GDM1 (cell line): Measurements from ENCODE around the gene USP3.
"Not testable (repeated sequence)": the region's sequence is repeated elsewhere in the genome, so short reads cannot be mapped to it uniquely, and the experiment has no call there.

Experiments used
- DNase-seq: peaks from one replicate; lab custom pipeline; 2025; lab: John Stamatoyannopoulos, UW

USP3 gene

GRCh38 chr15:63476229-63476632 lies 28.2 kb upstream of the USP3 start:
- no peak for DNase-seq

DNA sequence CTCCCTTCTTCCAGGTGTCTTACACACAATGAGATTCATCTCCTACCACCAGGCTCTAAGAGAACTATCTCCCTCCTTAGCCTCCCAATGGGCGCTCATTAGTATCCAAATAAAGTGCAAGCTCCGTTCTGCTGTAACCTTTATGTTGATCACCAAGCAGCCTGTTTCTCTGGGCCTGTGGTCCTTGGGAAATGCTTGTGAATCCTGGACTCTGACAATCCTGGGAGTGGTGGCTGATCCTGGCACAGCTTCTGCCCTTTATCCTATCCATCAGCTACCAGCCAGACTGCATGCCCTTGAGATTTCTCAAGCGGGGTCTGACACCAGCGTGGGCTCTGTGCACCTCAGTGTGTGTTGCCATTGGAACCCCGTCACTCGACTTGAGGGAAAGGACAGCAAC lies 26.1 kb upstream of the USP3 start:
- no peak for DNase-seq

DNA sequence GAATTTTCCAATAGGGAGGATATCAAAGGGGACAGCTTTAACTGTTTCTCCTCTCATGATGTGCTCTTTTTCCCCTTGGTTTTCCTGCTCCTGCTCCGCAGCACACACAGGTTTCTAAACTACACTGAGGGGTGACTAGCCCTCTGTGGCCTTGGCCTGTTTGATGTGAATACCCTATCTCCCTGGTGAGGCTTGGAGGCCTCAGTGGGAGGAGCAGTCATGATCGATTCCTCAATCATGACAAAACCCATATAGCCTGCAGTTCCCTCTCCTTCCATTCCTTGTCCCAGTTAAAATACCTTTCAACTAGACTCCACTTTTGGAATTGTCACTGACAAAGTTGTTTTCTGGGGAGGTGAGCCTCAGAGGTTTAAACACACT lies 24.0 kb upstream of the USP3 start:
- DNase-seq, result no peak

DNA sequence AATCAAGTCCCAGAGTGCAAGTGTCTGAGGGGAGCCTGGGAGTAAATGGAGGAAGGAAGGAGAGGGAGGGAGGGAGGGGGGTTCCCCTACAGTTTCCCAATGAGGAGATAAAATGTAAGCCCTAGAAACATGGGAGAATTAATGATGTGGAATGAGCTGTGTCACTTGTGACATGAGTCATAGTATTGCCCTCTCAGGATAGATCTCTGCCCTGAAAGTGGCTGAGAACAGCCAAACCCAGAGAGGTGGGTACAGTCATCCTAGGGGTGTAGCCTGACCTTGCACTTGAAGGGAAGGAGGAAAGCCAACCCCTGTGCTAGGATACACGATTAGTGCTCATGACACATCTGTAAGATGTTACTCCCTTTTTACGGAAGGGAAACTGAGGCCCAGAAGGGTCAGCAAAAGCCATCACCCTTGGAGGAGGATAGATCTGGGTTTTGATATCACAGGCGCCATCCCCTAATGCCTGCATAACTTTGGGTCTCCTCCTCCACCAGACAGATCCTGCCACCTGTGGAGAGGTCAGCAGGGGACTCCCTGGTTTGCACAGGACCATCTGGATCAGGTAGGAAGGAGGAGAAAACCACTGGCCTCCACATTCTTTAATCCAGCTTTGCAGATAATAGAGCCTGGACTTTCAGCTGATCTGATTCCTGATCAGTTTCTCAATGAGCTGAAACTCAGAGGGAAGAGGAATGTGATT lies 23.1 kb upstream of the USP3 start:
- no peak for DNase-seq

DNA sequence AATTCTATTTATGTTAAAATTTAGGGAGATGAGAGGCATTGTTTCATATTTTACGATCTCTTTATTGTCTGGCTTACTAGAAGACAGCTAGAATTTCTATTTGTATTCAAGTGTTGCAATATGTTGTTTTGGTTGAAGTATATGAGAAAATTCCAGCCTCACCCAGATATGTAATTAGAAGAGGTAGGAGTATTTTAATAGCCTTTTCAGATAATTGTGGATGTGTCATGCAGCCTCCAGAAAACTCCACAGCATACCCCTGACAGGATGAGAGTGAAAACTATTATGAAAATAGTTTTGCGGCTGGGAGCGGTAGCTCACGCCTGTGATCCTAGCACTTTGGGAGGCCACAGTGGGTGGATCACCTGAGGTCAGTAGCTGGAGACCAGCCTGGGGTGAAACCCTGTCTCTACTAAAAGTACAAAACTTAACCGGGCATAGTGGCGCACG lies 21.5 kb upstream of the USP3 start:
- DNase-seq, result no peak

- no peak for DNase-seq
These were observed 20.6 kb upstream of the USP3 start for GRCh38 chr15:63483521-63484371.

GRCh38 chr15:63484433-63485186 lies 19.8 kb upstream of the USP3 start:
- DNase-seq, result no peak

- DNase-seq, result peak; percentile 48
These were observed 17.2 kb upstream of the USP3 start for GRCh38 chr15:63487076-63487757.

DNA sequence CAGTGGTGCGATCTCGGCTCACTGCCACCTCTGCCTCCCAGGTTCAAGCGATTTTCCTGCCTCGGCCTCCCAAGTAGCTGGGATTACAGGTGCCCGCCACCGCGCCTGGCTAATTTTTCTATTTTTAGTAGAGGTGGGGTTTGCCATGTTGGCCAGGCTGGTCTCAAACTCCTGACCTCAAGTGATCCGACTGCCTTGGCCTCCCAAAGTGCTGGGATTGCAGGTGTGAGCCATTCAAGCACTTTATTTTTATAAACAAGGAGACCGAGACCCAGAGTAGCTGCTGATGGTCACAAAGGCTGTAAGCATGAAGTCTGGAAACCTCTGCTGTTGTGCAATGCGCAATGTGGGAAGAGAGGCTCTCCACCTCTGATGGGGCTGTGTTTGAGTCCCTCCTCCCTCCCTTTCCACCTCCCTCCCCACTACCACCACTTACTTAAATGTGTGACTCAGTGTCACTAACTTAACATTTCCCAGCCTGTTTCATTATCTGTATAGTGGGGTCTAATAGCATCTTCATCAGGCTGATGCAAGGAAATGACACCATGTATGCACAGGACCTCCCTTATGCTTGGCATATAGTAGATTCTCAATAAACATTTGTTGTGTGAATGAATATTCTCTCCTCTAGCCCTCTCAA lies 16.5 kb upstream of the USP3 start:
- DNase-seq, result not testable (repeated sequence)

GRCh38 chr15:63488398-63488960 lies 15.9 kb upstream of the USP3 start:
- DNase-seq, result no peak

GRCh38 chr15:63489352-63489751 lies 15.0 kb upstream of the USP3 start:
- DNase-seq, result no peak

DNA sequence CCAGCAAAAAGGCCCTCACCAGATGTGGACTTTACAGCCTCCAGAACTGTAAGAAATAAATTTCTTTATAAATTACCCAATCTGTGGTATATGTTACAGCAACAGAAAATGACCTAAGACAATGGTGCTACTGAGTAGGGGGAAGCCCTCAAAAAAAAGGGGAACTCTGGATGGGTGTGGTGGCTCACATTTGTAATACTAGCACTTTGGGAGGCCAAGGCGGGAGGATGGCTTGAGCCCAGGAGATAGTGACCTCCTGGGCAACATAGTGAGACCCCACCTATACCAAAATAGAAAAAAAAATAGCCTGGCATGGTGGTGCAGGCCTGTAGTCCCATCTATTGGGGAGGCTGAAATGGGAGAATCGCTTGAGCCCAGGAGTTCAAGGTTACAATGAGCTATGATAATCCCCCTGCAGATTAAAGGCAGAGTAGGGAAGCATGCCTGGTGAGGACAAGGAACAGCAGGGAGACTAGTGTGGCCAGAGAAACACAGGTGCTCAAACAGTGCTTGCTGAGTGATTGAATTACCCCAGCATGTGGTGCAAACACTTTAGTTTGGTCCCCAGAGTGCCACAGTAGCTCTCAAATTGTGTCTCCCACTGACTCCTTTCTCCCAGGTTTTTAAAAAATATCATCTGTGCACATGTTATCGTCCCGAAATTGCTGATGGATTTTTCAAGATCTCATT lies 13.9 kb upstream of the USP3 start:
- no peak for DNase-seq

DNA sequence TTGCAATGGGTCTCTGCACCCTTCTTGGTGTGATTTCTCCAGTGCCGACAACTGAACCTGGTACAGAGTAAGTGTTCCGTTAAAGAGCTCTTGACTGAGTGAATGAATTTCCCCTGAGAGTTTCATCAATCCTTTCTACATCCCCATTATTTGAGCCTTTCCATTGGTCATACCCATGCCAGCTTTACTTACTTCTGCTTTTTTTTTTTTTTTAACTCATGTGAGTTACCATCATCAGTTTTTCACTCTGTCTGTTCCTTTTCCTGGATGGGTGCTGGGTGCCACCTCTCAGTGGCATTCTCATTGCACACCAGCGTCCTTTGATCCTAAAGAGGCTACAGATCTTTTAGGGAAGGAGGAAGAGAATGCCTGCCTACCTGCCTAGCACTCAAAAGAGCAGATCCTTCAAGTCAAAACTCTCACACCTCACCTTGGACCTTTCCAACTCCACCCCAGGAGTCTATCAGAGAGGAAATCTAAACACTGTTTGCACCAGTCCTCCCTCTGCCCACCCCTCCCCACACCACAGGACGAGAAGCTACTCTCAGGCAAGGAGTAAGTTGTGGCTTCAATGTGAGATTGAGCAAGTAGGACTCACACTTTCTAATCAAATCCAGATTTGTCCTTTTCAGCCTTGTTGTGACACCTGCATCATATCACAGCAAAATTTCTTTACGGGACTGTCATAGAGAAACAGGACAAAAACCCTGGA lies 13.1 kb upstream of the USP3 start:
- no peak for DNase-seq

DNA sequence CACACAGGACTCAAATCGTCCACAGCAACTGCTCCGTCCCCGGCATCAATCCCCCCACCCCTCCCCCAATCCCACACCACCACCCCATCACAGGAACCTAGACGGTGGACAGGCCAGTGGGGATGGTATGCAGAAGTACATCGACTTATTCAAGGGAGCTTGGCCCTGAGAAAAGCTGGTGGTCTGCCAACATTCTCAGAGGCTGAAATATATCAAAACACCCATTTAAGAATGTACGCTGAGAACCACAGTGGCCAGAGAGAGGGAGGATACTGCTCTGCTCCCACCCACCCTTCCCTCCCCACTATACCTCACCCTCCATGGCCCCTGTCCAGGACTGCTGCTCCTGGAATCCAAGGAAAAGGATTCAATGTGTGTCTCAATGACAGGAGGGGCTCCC lies 12.4 kb upstream of the USP3 start:
- no peak for DNase-seq

- no peak for DNase-seq
These were observed 11.8 kb upstream of the USP3 start for GRCh38 chr15:63492541-63493077.

DNA sequence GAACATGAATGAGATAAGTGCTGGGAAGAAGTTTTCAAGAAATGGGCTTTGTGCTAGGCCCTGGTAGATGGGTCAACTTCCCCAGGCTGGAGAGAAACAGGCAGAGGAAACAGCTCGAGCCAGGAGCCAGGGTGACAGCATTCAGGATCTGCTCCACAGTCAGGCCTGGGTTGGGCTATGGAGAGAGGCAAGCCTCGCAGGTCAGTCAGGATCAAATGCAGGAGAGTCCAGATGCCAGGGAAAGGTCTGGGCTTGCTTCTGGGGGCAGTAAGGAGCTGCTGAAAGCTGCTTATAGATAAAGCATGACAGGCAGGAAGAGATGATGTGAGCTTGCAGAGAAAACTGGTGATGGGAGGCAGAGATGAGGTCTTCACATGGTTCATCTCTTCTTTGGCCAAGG lies 11.0 kb upstream of the USP3 start:
- DNase-seq, result no peak

- no peak for DNase-seq
These were observed 10.0 kb upstream of the USP3 start for GRCh38 chr15:63494408-63494807.

DNA sequence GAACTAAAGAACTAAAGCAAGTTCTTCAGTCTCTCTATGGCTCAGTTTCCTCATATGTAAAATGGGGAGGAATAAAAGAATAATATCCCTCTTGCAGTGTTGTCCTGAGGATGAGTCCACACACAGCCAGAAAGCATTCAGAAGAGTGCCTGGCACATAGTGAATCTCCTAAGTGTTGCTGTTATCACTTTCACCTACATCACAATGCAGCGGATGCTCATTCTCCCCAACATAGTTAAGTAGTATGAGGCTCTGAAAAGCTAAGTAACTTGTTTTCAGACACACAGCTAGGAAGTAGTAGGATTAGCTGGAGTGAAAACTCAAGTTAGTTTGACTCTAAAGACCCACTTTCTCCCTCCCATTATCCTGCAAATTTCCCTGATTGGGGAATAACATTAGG lies 9.1 kb upstream of the USP3 start:
- no peak for DNase-seq

- no peak for DNase-seq
These were observed 8.5 kb upstream of the USP3 start for GRCh38 chr15:63495780-63496488.
